D341Med (cell line): ENCODE measurements around the gene UBL3.

Experiments used
- DNase-seq: peaks from one replicate; pipeline ENCODE4 v3.0.0; 2012; ENCODE audit warnings: low spot score

The UBL3 gene

GRCh38 chr13:29808264-29808663, 42.2 kb downstream of the UBL3 start:
- no peak for DNase-seq

GRCh38 chr13:29805994-29806979, 44.1 kb downstream of the UBL3 start:
- no peak for DNase-seq

- no peak for DNase-seq
Observed at GRCh38 chr13:29803221-29803620, 47.2 kb downstream of the UBL3 start.

GRCh38 chr13:29802621-29803020, 47.8 kb downstream of the UBL3 start:
- no peak for DNase-seq

- DNase-seq, result no peak
Observed at GRCh38 chr13:29801737-29802305, 48.6 kb downstream of the UBL3 start.

GRCh38 chr13:29801102-29801501, 49.3 kb downstream of the UBL3 start:
- no peak for DNase-seq

GRCh38 chr13:29800687-29801086, 49.7 kb downstream of the UBL3 start:
- no peak for DNase-seq

- no peak for DNase-seq
Observed at GRCh38 chr13:29799041-29799440, 51.4 kb downstream of the UBL3 start.

- no peak for DNase-seq
Observed at GRCh38 chr13:29791997-29792780, 58.2 kb downstream of the UBL3 start.

- DNase-seq, result no peak
Observed at GRCh38 chr13:29791508-29791907, 58.9 kb downstream of the UBL3 start.

- no peak for DNase-seq
Observed at GRCh38 chr13:29786698-29787097, 63.7 kb downstream of the UBL3 start.

- DNase-seq, result no peak
Observed at GRCh38 chr13:29785978-29786377, 64.4 kb downstream of the UBL3 start.

- no peak for DNase-seq
Observed at GRCh38 chr13:29782798-29783197, 67.6 kb downstream of the UBL3 start.

GRCh38 chr13:29774830-29775229, 75.6 kb downstream of the UBL3 start:
- no peak for DNase-seq

- DNase-seq, result no peak
Observed at GRCh38 chr13:29771247-29771646, 79.2 kb downstream of the UBL3 start.

- no peak for DNase-seq
Observed at GRCh38 chr13:29767006-29767405, 83.4 kb downstream of the UBL3 start.

- no peak for DNase-seq
Observed at GRCh38 chr13:29763436-29764180, 86.8 kb downstream of the UBL3 start.

- DNase-seq, result no peak
Observed at GRCh38 chr13:29761815-29762214, 88.6 kb downstream of the UBL3 start.

GRCh38 chr13:29761160-29761559, 89.3 kb downstream of the UBL3 start:
- DNase-seq, result no peak

GRCh38 chr13:29760544-29760943, 89.9 kb downstream of the UBL3 start:
- no peak for DNase-seq

- no peak for DNase-seq
Observed at GRCh38 chr13:29758531-29759114, 91.8 kb downstream of the UBL3 start.

GRCh38 chr13:29756506-29756905, 93.9 kb downstream of the UBL3 start:
- no peak for DNase-seq
